Esophagus muscularis mucosa (tissue), 3 donors: ENCODE measurements around the gene LIN28B.

ENCODE experiments used
- POLR2A ChIP-seq: fragments of 450-650 bp; IDR thresholded peaks from one replicate; pipeline ENCODE4 v1.6.1; 2017; ENCODE audit warnings: antibody characterized with exemption, moderate library complexity, mild to moderate bottlenecking, low read depth
- POLR2AphosphoS5 ChIP-seq, 2 donors: sonication (generic); formaldehyde crosslinking; IDR thresholded peaks; one replicate each; pipeline ENCODE4 v1.6.1; 2017; ENCODE audit warnings: antibody characterized with exemption in 2 of 2
- TF ChIP-seq, protein P1 (sequence below), 3 experiments: fragments of 200-600 bp in 2 of 3; fragments of 450-650 bp in 1 of 3; sonication (generic) in 2 of 3; IDR thresholded peaks; one replicate each; pipeline ENCODE4 v1.5.1; 2017 to 2019; ENCODE audit warnings: antibody characterized with exemption in 3 of 3, mild to moderate bottlenecking in 2 of 3, moderate library complexity in 1 of 3

DNA sequence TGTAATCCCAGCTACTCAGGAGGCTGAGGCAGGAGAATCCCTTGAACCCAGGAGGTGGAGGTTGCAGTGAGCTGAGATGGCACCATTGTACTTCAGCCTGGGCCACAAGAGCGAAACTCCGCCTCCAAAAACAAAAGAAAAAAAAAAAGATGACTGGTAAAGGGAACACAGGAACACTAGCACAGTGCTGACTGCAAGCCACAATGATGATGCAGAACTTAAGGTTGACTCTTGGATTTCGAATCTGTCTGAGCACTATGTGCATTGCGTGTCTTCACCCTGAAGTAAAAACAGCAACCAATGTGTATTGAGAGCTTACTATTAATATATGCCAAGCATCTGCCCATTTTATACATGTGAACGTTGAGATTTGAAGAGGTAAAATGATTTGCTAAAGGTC lies 27.6 kb upstream of the LIN28B start:
- TF ChIP-seq POLR2AphosphoS5 (IDR thresholded peaks at IDR 0.05) (no peak), POLR2A (no peak)
- TF ChIP-seq, protein P1, sequence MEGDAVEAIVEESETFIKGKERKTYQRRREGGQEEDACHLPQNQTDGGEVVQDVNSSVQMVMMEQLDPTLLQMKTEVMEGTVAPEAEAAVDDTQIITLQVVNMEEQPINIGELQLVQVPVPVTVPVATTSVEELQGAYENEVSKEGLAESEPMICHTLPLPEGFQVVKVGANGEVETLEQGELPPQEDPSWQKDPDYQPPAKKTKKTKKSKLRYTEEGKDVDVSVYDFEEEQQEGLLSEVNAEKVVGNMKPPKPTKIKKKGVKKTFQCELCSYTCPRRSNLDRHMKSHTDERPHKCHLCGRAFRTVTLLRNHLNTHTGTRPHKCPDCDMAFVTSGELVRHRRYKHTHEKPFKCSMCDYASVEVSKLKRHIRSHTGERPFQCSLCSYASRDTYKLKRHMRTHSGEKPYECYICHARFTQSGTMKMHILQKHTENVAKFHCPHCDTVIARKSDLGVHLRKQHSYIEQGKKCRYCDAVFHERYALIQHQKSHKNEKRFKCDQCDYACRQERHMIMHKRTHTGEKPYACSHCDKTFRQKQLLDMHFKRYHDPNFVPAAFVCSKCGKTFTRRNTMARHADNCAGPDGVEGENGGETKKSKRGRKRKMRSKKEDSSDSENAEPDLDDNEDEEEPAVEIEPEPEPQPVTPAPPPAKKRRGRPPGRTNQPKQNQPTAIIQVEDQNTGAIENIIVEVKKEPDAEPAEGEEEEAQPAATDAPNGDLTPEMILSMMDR (IDR thresholded peaks at IDR 0.05) = no peak
